Suprapubic skin (tissue), 2 donors: ENCODE results near the gene SLC35E4.

Source experiments
- EP300 ChIP-seq: sonication (generic); formaldehyde crosslinking; IDR thresholded peaks from one replicate; pipeline ENCODE4 v1.6.1; 2017; ENCODE audit warnings: antibody characterized with exemption
- POLR2A ChIP-seq, 2 donors: fragments of 450-650 bp; IDR thresholded peaks; one replicate each; pipeline ENCODE4 v1.6.1; 2017; ENCODE audit warnings: antibody characterized with exemption in 2 of 2, mild to moderate bottlenecking in 2 of 2, moderate library complexity in 2 of 2

DNA sequence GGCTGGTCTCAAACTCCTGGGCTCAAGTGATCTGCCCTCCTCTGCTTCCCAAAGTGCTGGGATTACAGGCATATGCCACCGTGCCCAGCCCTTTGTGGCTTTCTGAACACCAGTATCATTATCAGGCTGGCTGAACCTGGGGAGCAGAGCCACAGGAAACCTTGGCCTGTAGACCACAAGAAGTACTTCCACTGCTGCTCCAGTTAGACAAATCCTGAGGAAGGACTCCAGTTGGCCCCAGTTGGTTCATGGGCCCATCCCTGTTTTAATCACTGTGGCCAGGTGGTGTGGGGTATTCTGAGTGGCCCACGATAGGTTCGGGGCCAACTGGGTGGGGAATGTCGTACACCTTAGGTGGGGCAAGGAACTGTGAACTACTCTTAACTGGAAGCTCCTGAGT, 37.6 kb downstream of the SLC35E4 start:
- TF ChIP-seq EP300 (no peak), POLR2A (IDR thresholded peaks at IDR 0.05) (no peak)
